GM19238 (cell line): ENCODE measurements around the gene ITGAD.

ENCODE experiments used
- DNase-seq: peaks from one replicate; pipeline ENCODE4 v3.0.0; 2011; ENCODE audit warnings: low spot score; ENCODE audit not compliant: insufficient read length

Gene ITGAD

DNA sequence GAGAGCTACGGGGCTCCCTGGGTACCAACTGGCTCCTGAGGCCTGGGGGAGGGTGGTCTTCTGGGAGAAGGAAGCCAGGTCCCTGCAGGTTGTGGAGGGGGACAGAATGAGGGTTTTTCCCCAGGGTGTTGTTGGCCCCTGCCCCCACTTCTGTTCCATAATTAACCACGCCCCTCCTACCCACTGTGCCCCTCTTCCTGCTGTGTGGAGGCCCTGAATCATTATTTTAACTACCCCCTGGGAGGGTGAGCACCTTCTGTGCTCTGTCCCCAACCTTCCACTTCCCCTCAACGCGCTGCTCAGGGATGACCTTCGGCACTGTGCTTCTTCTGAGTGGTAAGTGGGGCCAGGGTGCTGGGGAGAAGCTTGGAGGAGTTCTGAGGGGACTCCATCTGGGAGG is at the start of gene ITGAD:
Gene ITGAD (plus strand): TSS at position 280 of the 400 bp plus-strand sequence. CDS start 26 bp downstream, at position 306.
- DNase-seq = no peak

DNA sequence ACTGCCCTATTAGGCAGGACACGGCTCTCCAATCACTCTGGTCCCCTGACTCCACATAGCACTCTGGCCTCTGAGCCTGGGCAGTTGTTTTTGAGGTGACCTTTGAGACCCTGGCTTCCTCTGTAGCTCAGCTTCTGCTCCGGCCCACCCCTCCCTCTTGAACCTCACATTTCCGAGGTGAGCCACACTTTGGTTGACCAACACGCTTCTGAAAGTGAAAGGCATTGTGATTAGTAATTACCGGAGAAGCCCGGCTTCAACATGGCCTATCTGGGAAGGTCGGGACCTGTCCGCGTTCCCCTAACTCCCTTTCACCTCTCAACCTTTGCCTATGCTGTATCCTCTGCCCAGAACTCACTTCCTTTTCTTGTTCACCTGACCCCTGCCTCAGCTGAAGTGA is 48.4 kb upstream of the ITGAD start:
- DNase-seq = peak; percentile 53

DNA sequence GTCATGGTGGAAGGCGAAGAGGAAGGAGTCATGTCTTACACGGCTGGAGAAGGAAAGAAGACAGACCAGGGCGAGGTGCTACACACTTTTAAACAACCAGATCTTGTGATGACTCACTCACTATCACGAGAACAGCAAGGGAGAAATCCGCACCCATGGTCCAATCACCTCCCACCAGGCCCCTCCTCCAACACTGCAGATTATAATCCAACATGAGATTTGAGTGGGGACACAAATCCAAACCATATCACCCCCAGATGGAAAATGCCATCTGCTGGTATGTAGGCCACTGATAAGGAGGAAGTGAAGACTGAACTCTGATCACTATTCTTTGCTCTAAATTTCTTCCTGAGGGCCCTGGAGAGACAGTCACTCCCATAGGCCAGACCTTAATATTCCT is 45.7 kb upstream of the ITGAD start:
- DNase-seq = no peak

DNA sequence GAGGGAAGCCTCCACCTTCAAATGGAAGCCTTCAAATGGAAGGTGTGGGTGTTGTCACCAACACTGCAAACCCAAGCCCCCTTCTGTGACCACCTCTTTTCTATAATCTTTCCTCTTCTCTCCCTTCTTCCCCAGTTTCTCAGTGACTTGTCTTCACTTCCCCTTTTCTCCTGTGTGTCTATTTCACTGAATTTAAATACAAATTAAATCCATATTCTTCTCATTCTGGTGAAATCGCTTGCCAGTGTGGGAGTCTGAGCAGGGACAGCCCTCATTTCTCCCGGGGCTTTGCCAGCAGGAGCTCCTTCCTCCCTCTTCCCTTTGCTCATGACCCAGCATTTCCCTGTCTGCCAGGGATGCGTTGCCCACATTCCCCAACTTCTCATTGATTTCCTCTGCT is 44.6 kb upstream of the ITGAD start:
- DNase-seq = no peak

DNA sequence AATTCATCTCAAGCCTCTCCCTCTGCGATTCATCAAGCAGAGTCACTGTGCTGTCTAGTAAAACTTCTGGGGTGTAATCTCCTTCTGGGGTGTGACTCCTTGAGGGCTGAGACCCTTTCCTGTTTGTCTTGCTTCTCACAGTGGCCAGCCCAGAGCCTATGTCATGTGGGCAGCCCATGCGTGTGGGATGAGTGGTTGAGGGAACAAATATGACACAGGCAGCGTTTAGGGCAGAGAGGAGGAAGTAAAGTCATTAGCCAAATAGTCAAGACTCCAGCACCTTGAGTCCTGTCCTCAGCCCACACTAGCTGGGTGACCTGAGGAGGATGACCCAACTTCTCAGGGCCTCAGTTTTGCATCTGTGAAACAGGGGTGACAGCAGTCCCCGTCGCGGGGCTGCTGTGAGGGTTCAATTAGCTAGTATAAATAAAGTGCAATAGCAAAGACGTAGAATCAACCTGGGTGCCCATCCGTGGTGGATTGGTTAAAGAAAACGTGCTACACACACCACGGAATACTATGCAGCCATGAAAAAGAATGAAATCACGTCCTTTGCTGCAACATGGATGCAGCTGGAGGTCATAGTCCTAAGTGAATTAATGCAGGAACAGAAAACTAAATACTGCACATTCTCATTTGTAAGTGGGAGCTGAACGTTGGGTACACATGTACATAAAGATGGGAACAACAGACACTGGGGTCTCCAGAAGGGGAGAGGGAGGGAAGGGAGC is 42.7 kb upstream of the ITGAD start:
- no peak for DNase-seq

DNA sequence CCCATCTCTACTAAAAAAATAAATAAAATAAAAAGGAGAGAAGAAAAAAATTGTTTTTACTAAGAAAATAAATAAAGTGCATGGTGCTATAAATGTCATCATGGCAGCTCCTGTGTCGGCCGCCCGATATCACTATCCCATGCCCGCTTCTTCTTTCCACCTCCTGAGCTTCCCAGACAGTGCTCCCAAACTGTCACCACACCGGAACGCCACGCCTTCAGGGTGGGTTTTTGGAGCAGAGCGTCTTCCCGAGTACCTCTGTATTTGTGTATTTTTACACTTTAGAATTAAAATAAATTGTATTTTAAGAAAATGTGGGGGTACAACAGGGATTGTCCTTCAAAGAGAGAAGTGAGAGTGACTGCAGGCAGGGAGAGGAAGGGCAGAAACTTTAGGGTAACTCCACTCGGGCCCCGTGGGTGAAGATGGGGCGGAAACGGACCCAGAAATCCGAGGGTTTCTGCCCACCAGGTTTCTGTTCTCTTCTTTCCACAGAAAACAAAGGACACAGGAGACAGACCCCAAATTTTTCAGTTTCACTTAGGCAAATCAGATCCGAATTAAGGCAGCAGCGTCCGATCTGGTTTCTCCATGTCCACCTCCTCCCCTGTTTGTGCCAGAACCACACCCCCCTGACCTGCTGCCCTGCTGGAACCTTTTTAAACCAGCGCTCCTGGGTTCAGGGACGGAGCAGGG is 41.7 kb upstream of the ITGAD start:
- no peak for DNase-seq

DNA sequence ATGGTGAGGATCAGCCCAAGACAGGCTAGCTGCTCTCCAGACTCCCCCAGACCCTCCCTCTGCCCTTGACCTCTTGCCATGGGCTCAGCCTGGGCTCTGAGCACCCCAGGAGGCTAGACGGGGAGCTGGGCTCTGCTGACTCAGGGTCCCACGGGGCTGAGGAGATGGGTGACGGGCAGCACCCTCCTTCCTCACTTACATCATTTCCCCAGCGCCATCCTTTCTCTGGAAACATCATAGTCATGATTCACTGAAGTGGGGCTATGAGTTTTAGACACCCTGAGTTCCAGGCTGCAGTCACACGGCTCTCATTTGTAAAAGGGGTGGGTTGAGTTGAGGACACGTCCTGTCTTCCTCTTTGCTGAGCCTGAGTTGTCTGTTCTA is 41.2 kb upstream of the ITGAD start:
- DNase-seq = no peak

DNA sequence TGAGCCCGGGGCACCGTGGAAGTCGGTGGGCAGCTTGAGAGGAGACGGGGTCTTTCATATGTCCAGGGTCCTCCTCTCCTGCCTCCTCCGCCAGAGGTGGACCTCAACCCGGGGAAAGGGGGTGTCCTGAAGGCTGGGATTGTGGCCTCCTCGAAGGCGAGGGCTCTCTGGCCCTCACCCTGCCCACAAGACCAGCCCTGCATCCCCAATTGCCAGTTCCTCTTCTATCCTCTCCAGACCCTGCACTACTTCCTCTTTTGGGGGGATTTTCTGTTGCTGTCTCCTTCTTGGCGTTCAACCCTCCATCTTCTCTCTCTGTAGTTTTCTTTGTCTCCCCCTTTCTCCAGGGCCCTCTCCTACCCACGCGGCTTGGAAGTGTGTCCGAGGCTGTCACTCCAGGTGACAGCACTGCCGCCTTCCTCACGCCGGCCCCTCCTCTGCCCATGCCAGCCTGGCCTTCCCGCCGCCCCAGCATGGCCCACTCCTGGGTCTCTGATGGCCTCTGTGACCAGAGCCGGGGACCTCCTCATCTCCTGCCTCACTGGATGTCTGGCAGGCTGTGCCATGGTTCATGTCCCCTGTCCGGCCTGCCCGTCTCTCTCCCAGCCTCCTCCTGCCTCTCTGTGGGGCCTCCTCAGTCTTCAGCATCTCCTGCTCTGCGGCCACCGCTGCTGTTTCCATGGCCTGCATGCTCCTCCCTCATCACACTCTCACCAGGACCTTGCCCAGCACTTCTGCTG is 40.6 kb upstream of the ITGAD start:
- DNase-seq = no peak

DNA sequence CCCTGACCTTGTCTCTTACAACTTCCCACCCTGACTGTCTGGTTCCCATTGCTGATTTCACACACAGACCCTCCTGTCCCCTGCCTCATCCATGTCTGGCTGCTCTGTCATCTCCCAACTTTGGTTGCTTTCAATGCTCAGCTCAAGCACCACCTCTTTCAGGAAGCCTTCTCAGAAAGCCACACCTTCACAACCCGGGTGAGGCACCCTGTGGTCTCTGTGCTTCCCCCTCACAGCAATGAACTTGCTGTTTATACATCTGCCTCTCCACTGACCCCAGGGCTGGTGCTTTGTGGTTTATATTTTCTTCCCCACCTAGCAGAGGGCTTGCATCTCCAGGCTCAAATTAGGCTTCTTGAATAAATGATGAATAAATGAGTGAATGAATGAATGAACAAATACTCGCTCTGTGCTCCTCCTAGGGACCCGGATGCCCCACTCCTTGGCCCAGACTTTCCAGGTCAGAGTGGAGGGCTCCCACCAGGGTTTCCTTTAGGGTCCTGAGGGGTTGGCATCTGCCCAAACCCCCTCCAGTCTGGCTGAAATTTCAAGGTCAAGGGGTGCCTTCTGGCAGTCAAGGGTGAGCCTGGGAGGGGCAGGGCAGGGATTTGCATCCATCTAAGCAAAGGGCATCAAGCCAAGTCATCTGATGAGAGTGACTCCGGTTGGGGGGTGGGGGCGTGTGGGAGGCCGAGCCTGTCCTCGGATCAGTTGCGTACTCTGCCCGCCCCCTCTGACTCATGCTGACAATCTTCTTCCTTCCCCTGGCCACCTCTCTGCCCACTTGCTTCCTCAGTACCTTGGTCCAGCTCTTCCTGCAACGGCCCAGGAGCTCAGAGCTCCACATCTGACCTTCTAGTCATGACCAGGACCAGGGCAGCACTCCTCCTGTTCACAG is 38.5 kb upstream of the ITGAD start, which contains the start of gene ITGAX:
Gene ITGAX (plus strand): TSS at position 783 of the 898 bp plus-strand sequence. CDS start 79 bp downstream, at position 862.
- DNase-seq = peak; percentile 55

DNA sequence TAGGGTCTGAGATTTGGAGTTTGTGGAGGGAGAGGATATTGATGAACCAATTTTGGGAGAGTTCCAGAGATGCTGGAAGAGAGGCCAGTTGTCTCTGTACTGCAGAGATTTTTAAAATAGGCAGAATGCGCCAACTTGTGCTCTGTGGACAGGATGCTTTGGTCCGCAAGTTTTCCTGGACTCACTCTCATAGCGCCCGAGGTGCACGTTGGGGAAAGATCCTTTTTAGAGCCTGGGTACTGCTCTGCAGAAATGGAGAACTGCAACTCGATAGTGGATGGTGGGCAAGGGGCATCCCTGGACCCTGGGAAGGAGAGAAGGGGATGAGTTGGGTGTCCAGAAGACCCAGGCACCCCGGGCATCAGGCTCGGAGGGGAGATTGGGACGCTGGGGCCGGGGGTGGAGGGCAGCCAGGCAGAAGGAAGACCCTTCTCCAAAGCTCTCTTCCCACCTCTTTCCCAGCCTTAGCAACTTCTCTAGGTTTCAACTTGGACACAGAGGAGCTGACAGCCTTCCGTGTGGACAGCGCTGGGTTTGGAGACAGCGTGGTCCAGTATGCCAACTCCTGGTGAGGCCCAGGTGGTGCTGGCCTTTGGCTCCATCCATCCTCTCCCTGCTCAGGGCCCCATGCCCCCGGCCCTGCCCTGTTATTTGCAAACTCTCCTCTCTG is 37.6 kb upstream of the ITGAD start:
- no peak for DNase-seq

DNA sequence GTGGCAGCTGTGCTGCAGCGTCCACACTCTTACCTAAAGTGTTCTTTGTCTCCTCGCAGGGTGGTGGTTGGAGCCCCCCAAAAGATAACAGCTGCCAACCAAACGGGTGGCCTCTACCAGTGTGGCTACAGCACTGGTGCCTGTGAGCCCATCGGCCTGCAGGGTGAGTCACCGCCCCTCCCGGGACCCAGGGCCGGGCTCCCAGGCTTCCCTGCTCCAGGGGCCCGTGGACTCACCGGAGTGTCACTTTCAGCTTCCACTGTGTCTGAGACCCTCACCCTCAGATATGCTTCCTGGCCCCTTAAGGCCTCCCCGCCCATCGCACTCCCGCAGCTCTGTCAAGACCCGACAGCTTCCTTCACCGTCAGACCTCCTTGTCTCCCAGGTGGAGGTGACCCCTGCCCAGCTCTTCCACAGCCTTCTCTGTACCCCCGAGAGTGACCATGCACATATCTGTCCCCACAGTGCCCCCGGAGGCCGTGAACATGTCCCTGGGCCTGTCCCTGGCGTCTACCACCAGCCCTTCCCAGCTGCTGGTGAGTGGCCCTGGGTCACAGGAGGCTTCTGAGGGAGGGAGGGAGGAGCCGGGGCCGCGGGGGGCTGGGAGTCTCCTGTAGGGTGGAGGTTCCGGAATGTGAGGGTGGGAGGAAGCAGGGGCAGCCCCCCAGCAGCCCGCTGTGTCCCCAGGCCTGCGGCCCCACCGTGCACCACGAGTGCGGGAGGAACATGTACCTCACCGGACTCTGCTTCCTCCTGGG is 36.4 kb upstream of the ITGAD start:
- DNase-seq = no peak

DNA sequence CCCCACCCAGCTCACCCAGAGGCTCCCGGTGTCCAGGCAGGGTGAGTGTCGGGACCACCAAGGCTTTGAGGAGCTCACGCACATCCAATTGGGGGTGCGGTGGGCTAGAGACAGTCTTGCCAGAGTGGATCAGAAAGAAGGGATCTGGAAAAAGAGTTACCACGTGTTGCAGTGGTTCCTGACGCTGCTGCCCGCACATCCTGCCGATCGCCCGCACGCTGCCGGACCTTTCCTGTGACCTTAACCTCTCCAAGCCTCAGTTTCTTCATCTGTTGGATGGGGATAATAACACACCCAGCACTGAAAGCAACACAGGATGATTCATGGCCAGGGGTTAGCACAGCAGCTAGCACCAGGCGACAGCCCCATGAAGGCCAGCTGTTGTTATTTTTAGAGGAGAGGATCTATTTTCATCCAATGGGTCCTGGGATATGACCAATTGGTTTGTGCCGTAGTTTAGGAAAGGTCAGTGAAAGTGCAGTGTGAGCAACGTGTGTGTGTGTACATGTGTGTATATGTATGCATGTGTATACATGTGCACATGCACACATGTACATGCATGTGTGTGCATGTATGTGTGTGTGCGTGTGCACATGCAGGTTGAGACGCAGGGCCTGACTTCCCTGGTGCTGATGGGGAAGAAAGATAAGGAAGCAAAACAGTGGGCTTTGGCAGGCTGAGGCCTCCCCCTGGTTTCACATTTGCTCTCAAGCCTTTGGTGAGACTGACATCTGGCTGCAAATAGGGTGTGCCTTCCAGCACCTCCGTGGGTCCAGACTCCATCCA is 35.6 kb upstream of the ITGAD start:
- no peak for DNase-seq

DNA sequence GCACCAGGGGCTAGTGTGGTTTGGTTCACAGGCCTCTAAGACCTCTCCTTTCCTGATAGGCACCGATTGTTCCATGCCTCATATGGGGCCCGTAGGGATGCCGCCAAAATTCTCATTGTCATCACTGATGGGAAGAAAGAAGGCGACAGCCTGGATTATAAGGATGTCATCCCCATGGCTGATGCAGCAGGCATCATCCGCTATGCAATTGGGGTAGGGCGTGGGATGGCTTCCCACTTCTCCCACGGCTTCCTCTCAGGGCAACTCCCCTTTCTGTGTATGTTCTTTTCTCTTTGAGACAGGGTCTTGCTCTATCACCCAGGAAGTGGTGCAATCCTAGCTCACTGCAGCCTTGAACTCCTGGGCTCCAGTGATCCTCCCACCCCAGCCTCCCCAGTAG is 32.9 kb upstream of the ITGAD start:
- no peak for DNase-seq

DNA sequence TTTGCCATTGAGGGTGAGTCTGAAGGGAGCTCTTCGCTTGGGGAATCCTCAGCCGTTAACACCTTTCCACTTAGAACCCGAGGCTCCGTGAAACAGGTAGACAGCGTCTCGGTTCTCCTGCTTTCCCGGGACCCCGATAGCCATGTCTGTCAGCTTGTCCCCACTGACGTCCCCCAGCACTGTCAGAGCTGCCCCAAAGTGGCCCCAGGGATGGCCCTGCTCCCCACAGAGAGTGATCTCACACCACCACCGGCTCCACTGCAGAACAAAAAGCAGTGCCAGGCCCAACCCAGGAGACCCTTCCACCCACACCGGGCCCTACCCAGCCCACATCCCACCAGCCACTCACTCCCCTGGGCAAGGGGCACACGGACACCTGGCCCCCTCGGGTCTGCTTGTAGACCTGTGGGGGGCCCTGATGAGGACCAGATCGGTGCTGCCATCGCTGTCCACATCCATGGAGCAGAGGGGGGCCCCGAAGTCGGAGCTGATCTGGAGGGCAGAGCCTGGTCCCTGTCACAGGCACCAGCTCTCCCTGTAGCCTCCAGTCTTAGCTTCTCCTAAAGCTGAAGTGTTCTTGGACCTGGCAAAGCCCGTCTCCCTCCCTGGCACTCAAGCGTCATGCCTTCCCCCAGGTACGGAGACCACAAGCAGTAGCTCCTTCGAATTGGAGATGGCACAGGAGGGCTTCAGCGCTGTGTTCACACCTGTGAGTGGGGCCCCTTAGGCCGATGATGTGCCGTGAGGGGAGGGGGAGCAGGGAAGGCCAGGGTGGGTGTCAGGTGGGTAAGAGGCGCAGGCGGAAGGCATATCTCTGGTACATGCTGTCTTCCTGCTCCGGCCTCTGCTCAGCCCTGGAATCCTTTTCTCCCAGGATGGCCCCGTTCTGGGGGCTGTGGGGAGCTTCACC is 31.7 kb upstream of the ITGAD start:
- no peak for DNase-seq

DNA sequence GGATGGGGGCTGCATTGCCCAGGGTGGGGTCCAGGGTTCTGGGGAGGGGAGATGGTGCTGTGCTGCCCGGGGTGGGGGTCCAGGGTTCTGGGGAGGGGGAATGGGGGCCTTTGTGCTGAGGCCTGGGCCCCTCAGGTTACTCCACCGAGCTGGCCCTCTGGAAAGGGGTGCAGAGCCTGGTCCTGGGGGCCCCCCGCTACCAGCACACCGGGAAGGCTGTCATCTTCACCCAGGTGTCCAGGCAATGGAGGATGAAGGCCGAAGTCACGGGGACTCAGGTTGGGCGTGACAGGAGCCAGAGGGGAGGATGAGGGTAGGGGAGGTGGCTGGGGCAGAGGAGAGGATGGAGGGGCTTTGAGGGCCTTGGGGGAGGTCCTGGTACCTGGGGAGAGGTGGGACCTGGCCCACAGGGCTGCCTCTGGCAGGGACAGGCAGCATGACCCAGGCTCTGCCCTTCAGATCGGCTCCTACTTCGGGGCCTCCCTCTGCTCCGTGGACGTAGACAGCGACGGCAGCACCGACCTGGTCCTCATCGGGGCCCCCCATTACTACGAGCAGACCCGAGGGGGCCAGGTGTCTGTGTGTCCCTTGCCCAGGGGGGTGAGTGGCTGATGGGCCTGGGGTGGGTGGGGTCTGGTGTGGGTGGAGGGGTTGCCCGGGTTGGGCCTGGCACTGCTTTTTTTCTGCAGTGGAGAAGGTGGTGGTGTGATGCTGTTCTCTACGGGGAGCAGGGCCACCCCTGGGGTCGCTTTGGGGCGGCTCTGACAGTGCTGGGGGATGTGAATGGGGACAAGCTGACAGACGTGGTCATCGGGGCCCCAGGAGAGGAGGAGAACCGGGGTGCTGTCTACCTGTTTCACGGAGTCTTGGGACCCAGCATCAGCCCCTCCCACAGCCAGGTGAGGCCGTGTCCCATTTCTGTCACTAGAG is 30.4 kb upstream of the ITGAD start:
- DNase-seq = no peak

DNA sequence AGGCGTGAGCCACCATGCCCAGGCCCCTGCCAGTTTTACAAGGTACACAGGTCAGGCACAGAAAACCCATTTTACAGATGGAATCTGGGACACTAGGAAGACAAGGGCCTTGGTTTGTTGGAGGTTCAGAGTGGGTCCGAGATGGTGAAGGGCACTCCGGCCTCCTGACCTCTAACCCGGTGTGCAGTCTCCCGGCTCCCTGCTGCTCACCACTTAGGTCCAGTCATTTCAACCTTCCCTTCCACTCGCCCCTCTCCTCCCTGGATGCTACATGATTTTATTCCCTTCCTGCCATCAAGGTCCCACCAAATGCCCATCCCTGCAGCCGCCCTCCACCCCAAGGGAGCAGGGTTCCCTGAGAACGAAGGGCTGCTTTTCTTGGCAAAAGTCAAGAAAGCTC is 29.4 kb upstream of the ITGAD start:
- no peak for DNase-seq

DNA sequence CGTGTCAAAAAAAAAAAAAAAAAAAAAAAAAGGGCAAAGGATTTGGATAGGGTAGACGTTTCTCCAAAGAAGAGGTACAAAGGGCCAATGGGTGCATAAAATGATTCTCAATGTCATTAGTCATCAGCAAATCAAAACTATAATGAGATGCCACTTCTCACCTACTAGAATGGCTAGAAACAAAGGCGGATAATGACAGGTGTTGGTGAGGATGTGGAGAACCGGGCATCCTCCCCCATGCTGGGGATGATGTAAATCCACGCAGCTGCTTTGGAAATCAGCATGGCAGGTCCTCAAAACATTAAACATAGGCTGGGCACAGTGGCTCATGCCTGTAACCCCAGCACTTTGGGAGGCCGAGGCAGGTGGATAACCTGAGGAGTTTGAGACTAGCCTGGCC is 28.7 kb upstream of the ITGAD start:
- no peak for DNase-seq
